Keratinocyte (primary cell): ENCODE results near the gene FIBP. TPM values are rescaled to one million over a fixed set of nuclear protein-coding genes. Genes with fewer than 3 reads are reported as not detected.

Source experiments
- DNase-seq: peaks from one replicate; pipeline ENCODE4 v3.0.0-alpha.2; 2011; ENCODE audit warnings: low read depth, missing footprints, low spot score
- FAIRE-seq: peaks from 2 replicates; lab custom pipeline; 2011; peaks lifted over from hg19 to GRCh38; lab: Jason Lieb, UNC
- H2AFZ ChIP-seq: 2 replicates; pipeline ENCODE4 v1.6.0; 2012; ENCODE audit warnings: low read length, control low read depth, inconsistent platforms; ENCODE audit not compliant: control insufficient read depth
- H3K27ac ChIP-seq: 2 replicates; pipeline ENCODE4 v1.5.1; 2011; ENCODE audit warnings: low read length; ENCODE audit not compliant: control insufficient read depth, insufficient read depth
- H3K27me3 ChIP-seq: 3 replicates; pipeline ENCODE4 v1.6.0; 2011; ENCODE audit warnings: low read length; ENCODE audit not compliant: control insufficient read depth, insufficient read depth; ENCODE audit errors: extremely low read depth
- H3K36me3 ChIP-seq, 2 experiments: 2 replicates in 1 of 2; 3 replicates in 1 of 2; pipeline ENCODE4 v1.5.1; 2011; ENCODE audit warnings: low read length in 2 of 2, mild to moderate bottlenecking in 1 of 2; ENCODE audit not compliant: control insufficient read depth in 2 of 2, insufficient read depth in 2 of 2; ENCODE audit errors: extremely low read depth in 1 of 2
- H3K4me1 ChIP-seq: 3 replicates; pipeline ENCODE4 v1.5.1; 2011; ENCODE audit warnings: low read length; ENCODE audit not compliant: control insufficient read depth, insufficient read depth; ENCODE audit errors: extremely low read depth
- H3K4me2 ChIP-seq: 3 replicates; pipeline ENCODE4 v1.6.0; 2011; ENCODE audit warnings: low read depth, low read length; ENCODE audit not compliant: control insufficient read depth, insufficient read depth; ENCODE audit errors: extremely low read depth
- H3K4me3 ChIP-seq, 3 experiments: fragments of 200-600 bp in 1 of 3; sonication (generic) in 1 of 3; 2 replicates in 2 of 3; 3 replicates in 1 of 3; pipeline ENCODE4 v1.5.1; 2011 to 2016; ENCODE audit warnings: low read length in 3 of 3, mild to moderate bottlenecking in 3 of 3, control low read depth in 2 of 3, inconsistent platforms in 1 of 3, low read depth in 1 of 3, mixed read lengths in 1 of 3, mixed run types in 1 of 3, moderate library complexity in 1 of 3; ENCODE audit not compliant: control insufficient read depth in 2 of 3, insufficient read depth in 2 of 3; ENCODE audit errors: extremely low read depth in 1 of 3
- H3K79me2 ChIP-seq: 2 replicates; pipeline ENCODE4 v1.6.0; 2012; ENCODE audit warnings: low read length; ENCODE audit not compliant: control insufficient read depth, insufficient read depth
- H3K9ac ChIP-seq: 3 replicates; pipeline ENCODE4 v1.6.0; 2011; ENCODE audit warnings: low read length; ENCODE audit not compliant: control insufficient read depth, insufficient read depth; ENCODE audit errors: extremely low read depth
- H3K9me1 ChIP-seq: 3 replicates; pipeline ENCODE4 v1.6.0; 2011; ENCODE audit warnings: low read length; ENCODE audit not compliant: control insufficient read depth, insufficient read depth; ENCODE audit errors: extremely low read depth
- H3K9me3 ChIP-seq: 2 replicates; pipeline ENCODE4 v1.5.1; 2012; ENCODE audit warnings: low read depth, low read length; ENCODE audit not compliant: control insufficient read depth
- H4K20me1 ChIP-seq: 3 replicates; pipeline ENCODE4 v1.6.0; 2011; ENCODE audit warnings: low read length; ENCODE audit not compliant: control insufficient read depth, insufficient read depth; ENCODE audit errors: extremely low read depth
- EZH2 ChIP-seq: IDR thresholded peaks from one replicate; pipeline ENCODE4 v1.6.1; 2012; ENCODE audit warnings: inconsistent platforms, mild to moderate bottlenecking, low read length, moderate library complexity
- dilution Hi-C: fragments of 300-500 bp; cut with MboI; formaldehyde crosslinking; loops from one replicate; pipeline ENCODE4 v1.7.0; 2020; ENCODE audit warnings: low sequenced_read_pairs; ENCODE audit not compliant: extremely low pct_ligation_motif_present
- polyA plus RNA-seq, 5 experiments: library from polyadenylated mRNA; depleted of rRNA in 3 of 5; stranded (reverse) in 3 of 5; stranded (forward) in 1 of 5; unstranded in 1 of 5; fragments of >200 nt; gene quantifications; 1 replicate in 1 of 5; 2 replicates in 3 of 5; 3 replicates in 1 of 5; pipeline versions ENCODE4 v1.2.1 to v1.2.3, GENCODE V29; 2011 to 2012; ENCODE audit warnings: missing spikeins in 2 of 5, low read depth in 1 of 5, low replicate concordance in 1 of 5
- TF ChIP-seq, protein P1 (sequence below), 3 experiments: IDR thresholded peaks in 1 of 3; conservative IDR thresholded peaks in 1 of 3; optimal IDR thresholded peaks in 1 of 3; 2 replicates in 2 of 3; 3 replicates in 1 of 3; pipeline versions ENCODE3 to v1.5.1; 2011; ENCODE audit warnings: low read length in 3 of 3, mild to moderate bottlenecking in 3 of 3, moderate library complexity in 2 of 3, control low read depth in 1 of 3, inconsistent platforms in 1 of 3; ENCODE audit not compliant: insufficient read depth in 2 of 3; ENCODE audit errors: extremely low read depth in 1 of 3

FIBP gene
- polyA plus RNA-seq, 1 donor (not counting 4 experiments of a cell fraction or from before 2014, with no cell fraction given) = 95.1 TPM

DNA sequence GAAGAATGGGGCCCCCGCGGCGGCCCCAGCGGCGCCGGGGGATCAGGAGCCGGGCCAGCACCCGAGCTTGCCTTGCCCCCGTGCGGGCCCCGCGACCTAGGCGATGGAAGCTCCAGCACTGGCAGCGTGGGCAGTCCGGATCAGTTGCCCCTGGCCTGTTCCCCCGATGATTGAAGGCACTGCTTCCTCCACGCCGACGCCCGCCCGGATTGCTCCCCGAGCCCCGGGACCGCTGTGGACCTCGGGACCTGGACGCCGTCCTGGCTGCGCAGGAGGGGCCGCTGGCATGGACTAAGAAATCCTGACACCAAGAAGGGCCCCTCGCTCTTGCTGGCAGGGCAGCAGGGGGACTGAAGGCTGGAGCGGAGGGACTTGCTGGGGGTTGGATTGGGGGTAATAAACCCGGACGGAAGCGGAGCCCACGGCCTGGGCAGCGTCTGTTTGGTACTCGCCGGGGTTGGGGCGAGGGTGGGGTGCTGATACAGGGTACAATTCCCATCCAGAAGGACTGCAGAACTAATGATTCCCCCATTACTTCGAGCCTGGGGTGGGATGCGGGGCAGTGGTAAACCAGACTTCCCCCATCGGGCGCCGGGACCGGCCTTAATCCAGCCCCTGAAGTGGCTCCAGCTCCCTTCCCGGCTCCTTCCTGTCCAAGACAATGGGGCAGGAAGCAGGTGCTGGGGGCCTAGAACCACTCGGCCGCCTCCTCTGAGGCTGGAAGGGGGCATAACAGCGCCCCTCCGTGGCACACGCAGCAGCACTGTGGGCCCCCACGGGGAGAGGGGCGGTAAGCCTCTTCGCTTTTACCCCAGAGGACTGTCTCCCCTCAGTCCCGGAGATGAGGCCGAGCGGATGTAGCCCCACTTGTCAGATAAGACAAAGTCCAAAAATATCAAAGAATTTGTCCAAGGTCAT is 3.2 kb upstream of the FIBP start:
- peaks cover 59% of the 10 kb centered on the region for H3K4me1 ChIP-seq

DNA sequence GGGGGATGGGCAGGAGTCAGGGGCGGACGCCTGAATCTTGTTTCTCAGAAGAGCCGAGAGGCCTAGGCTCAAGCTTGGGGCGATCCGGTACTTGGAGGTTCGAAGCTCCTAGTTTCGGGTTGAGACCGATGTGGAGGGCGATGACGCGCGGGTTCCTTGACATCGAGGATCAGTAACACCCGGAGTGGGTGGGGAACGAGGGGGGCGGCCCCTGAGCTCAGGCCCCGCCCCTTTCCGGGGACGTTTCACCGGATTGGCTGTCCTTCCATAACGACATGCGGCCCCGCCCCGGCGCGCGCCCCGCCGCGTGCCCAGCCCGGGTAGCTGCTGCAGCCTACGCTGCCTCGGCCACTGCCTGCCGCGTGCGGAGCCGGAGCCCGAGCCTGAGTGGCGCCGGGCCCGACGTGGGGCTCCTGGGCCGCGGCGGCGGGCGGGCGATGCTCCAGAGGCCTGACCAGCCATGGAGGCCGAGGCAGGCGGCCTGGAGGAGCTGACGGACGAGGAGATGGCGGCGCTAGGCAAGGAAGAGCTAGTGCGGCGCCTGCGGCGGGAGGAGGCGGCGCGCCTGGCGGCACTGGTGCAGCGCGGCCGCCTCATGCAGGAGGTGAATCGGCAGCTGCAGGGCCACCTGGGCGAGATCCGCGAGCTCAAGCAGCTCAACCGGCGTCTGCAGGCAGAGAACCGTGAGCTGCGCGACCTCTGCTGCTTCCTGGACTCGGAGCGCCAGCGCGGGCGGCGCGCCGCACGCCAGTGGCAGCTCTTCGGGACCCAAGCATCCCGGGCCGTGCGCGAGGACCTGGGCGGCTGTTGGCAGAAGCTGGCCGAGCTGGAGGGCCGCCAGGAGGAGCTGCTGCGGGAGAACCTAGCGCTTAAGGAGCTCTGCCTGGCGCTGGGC is 2.3 kb upstream of the FIBP start, which contains the start of gene CCDC85B:
Gene CCDC85B, plus strand, starts transcription at position 350 of the 895 bp plus-strand sequence. Its CDS starts 111 bp downstream, at position 461.
- dilution Hi-C loops = no loop called here
- no peak for TF ChIP-seq EZH2
- TF ChIP-seq, protein P1, sequence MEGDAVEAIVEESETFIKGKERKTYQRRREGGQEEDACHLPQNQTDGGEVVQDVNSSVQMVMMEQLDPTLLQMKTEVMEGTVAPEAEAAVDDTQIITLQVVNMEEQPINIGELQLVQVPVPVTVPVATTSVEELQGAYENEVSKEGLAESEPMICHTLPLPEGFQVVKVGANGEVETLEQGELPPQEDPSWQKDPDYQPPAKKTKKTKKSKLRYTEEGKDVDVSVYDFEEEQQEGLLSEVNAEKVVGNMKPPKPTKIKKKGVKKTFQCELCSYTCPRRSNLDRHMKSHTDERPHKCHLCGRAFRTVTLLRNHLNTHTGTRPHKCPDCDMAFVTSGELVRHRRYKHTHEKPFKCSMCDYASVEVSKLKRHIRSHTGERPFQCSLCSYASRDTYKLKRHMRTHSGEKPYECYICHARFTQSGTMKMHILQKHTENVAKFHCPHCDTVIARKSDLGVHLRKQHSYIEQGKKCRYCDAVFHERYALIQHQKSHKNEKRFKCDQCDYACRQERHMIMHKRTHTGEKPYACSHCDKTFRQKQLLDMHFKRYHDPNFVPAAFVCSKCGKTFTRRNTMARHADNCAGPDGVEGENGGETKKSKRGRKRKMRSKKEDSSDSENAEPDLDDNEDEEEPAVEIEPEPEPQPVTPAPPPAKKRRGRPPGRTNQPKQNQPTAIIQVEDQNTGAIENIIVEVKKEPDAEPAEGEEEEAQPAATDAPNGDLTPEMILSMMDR (optimal IDR thresholded peaks at IDR 0.05 in 1 of 3, IDR thresholded peaks at IDR 0.05 in 1 of 3, conservative IDR thresholded peaks at IDR 0.05 in 1 of 3; ENCODE audit: extremely low read depth in 1 of 3, insufficient read depth in 2 of 3, low read length in 3 of 3) = peak in 1 of 3 experiments; percentile 20
- no peak for FAIRE-seq

More for the DNA sequence above, 3.2 kb upstream of the FIBP start:
- Histone ChIP-seq H3K79me2 (peaks cover 45% of the 10 kb centered on the region), H3K4me2 (peak overlapping the region; percentile 74), H3K4me3 (peak overlapping the region; percentile 42 to 63 (median 55)), H2AFZ (no peak overlapping the region), H3K9me1 (no peaks in the 10 kb centered on the region), H3K27me3 (no peaks in the 10 kb centered on the region), H3K9me3 (no peaks in the 10 kb centered on the region), H3K36me3 (peaks cover 18 to 41% of the 10 kb centered on the region in 2 experiments), H4K20me1 (peaks cover 37% of the 10 kb centered on the region), H3K9ac (peak overlapping the region; percentile 75), H3K27ac (peak overlapping the region; percentile 56)
- TF ChIP-seq, protein P1 (optimal IDR thresholded peaks at IDR 0.05 in 1 of 3, IDR thresholded peaks at IDR 0.05 in 1 of 3, conservative IDR thresholded peaks at IDR 0.05 in 1 of 3; ENCODE audit: extremely low read depth in 1 of 3, insufficient read depth in 2 of 3, low read length in 3 of 3) = peak in 1 of 3 experiments; percentile 49
- TF ChIP-seq EZH2 = no peak
- DNase-seq (no peak), FAIRE-seq (no peak)
- dilution Hi-C loops = no loop called here

More for the DNA sequence above, 2.3 kb upstream of the FIBP start, which contains the start of gene CCDC85B:
- Histone ChIP-seq H3K9me1 (no peaks in the 10 kb centered on the region), H3K4me1 (peaks cover 53% of the 10 kb centered on the region), H3K27ac (peak within 1 kb of the TSS; percentile 70), H3K27me3 (no peaks in the 10 kb centered on the region), H3K9ac (peak within 1 kb of the TSS; percentile 75), H3K9me3 (no peaks in the 10 kb centered on the region), H2AFZ (no peak within 1 kb of the TSS), H3K36me3 (peaks cover 17 to 40% of the 10 kb centered on the region in 2 experiments), H4K20me1 (peaks cover 28% of the 10 kb centered on the region), H3K4me2 (peak within 1 kb of the TSS; percentile 84), H3K79me2 (peaks cover 41% of the 10 kb centered on the region), H3K4me3 (peak within 1 kb of the TSS; percentile 42 to 91 (median 55))
- no peak for DNase-seq
